ENCODE results near the gene EOMES.

GRCh38 chr3:27685474-27685873 lies 36.6 kb downstream of the EOMES start:
- no peak for TF ChIP-seq CTCF (optimal IDR thresholded peaks at IDR 0.05 in 1 of 3, IDR thresholded peaks at IDR 0.05 in 1 of 3, conservative IDR thresholded peaks at IDR 0.05 in 1 of 3; ENCODE audit: extremely low read depth in 1 of 3, insufficient read depth in 2 of 3, low read length in 3 of 3)
- no peak for TF ChIP-seq EZH2 (IDR thresholded peaks at IDR 0.05; ENCODE audit: low read length)

Data from keratinocyte (primary cell).